Esophagus muscularis mucosa (tissue), 3 donors: Measurements from ENCODE around the gene HAGHL.

Experiments used
- POLR2A ChIP-seq: fragments of 450-650 bp; IDR thresholded peaks from one replicate; pipeline ENCODE4 v1.6.1; 2017; ENCODE audit warnings: antibody characterized with exemption, moderate library complexity, mild to moderate bottlenecking, low read depth
- TF ChIP-seq, protein P1 (sequence below), 3 experiments: fragments of 200-600 bp in 2 of 3; fragments of 450-650 bp in 1 of 3; sonication (generic) in 2 of 3; IDR thresholded peaks; one replicate each; pipeline ENCODE4 v1.5.1; 2017 to 2019; ENCODE audit warnings: antibody characterized with exemption in 3 of 3, mild to moderate bottlenecking in 2 of 3, moderate library complexity in 1 of 3

DNA sequence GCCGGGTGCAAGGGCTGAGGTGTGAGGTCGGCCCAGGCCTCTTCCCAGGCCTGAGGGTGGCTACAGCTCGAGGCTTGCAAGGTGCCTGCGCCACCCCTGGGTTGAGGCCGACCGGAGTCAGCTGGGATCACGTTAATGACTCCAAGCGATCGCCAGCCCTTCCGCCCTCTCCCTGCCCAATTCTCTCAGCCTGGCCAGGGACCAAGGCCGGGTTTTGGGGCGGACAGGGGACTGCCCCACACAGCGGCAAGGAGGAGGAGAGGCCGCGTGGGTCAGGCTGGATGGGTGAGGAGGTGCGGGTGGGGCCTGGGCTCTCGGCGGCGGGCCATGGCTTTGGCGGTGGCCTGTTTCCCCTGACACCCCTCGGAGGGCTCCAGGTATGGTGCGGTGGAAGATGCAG lies 33.5 kb upstream of the HAGHL start:
- no peak for TF ChIP-seq POLR2A
- TF ChIP-seq, protein P1, sequence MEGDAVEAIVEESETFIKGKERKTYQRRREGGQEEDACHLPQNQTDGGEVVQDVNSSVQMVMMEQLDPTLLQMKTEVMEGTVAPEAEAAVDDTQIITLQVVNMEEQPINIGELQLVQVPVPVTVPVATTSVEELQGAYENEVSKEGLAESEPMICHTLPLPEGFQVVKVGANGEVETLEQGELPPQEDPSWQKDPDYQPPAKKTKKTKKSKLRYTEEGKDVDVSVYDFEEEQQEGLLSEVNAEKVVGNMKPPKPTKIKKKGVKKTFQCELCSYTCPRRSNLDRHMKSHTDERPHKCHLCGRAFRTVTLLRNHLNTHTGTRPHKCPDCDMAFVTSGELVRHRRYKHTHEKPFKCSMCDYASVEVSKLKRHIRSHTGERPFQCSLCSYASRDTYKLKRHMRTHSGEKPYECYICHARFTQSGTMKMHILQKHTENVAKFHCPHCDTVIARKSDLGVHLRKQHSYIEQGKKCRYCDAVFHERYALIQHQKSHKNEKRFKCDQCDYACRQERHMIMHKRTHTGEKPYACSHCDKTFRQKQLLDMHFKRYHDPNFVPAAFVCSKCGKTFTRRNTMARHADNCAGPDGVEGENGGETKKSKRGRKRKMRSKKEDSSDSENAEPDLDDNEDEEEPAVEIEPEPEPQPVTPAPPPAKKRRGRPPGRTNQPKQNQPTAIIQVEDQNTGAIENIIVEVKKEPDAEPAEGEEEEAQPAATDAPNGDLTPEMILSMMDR (IDR thresholded peaks at IDR 0.05) = no peak
